ENCODE measurements around the gene INPP5A. TPM values are rescaled to one million over a fixed set of nuclear protein-coding genes. Genes with fewer than 3 reads are reported as not detected.
A peak's percentile ranks its signal among the peaks of the same experiment; 100 is the strongest.
"Not testable (repeated sequence)": the region's sequence is repeated elsewhere in the genome, so short reads cannot be mapped to it uniquely, and the experiment has no call there.

The INPP5A gene
- total and polyA plus RNA-seq, 10 donors = 11.1 to 41.3 (median 30.8) TPM

- Histone ChIP-seq H3K27me3 (replicated peaks in 1 of 7) (no peaks in the 10 kb centered on the region), H3K4me3 (no peak overlapping the region), H3K27ac (peak overlapping the region in 3 of 8 donors; percentile 34 to 73 (median 69)), H3K4me1 (peaks cover 35 to 84% (median 70%) of the 10 kb centered on the region in 6 donors), H3K36me3 (no peaks in the 10 kb centered on the region), H3K9me3 (no peaks in the 10 kb centered on the region)
- intact Hi-C loops (cut with DNase I; ENCODE audit: low total_unique reads) = no loop called here
- whole genome bisulfite sequencing, 5 donors = 48 to 76% (median 68%) methylated on average over 9 to 12 of the region's 12 CpGs
- TF ChIP-seq CTCF (IDR thresholded peaks at IDR 0.05 in 8 of 11, conservative IDR thresholded peaks at IDR 0.05 in 3 of 11) (no peak), POLR2AphosphoS5 (IDR thresholded peaks at IDR 0.05) (no peak), POLR2A (IDR thresholded peaks at IDR 0.05) (no peak)
- peak; percentile 80 for DNase-seq
These were observed 11.8 kb downstream of the INPP5A start for GRCh38 chr10:132549371-132549770.

GRCh38 chr10:132550366-132551092, 12.9 kb downstream of the INPP5A start:
- H3K27ac ChIP-seq = peak overlapping the region; percentile 79 to 95 (median 88)
- peak; percentile 84 for DNase-seq

GRCh38 chr10:132551093-132551807, 13.7 kb downstream of the INPP5A start:
- peak overlapping the region; percentile 79 to 95 (median 88) for H3K27ac ChIP-seq
- DNase-seq = peak; percentile 91
- H3K4me3 ChIP-seq = peak overlapping the region in 2 of 8 donors; percentile 3 to 60
- WGBS, 5 donors = 22 to 30% (median 23%) methylated on average over 11 to 15 of the region's 15 CpGs
- H3K36me3 ChIP-seq = no peaks in the 10 kb centered on the region
- H3K27me3 ChIP-seq (replicated peaks in 1 of 7) = no peaks in the 10 kb centered on the region
- no peaks in the 10 kb centered on the region for H3K9me3 ChIP-seq
- intact Hi-C loops (cut with DNase I; ENCODE audit: low total_unique reads) = no loop called here
- peak; percentile 85 to 92 (median 88) for TF ChIP-seq POLR2AphosphoS5 (IDR thresholded peaks at IDR 0.05)
- TF ChIP-seq CTCF (IDR thresholded peaks at IDR 0.05 in 8 of 11, conservative IDR thresholded peaks at IDR 0.05 in 3 of 11) = peak in 3 of 11 experiments; percentile 3 to 26 (median 16)
- no peak for TF ChIP-seq POLR2A (IDR thresholded peaks at IDR 0.05)
- H3K4me1 ChIP-seq = peaks cover 37 to 84% (median 67%) of the 10 kb centered on the region in 6 donors

More at GRCh38 chr10:132550366-132551092, 12.9 kb downstream of the INPP5A start:
- H3K4me3 ChIP-seq = peak overlapping the region in 1 of 8 donors; percentile 60
- no peaks in the 10 kb centered on the region for H3K9me3 ChIP-seq
- no peaks in the 10 kb centered on the region for H3K27me3 ChIP-seq (replicated peaks in 1 of 7)
- peaks cover 33 to 84% (median 67%) of the 10 kb centered on the region in 6 donors for H3K4me1 ChIP-seq
- H3K36me3 ChIP-seq = no peaks in the 10 kb centered on the region
- intact Hi-C loops (cut with DNase I; ENCODE audit: low total_unique reads) = no loop called here
- TF ChIP-seq POLR2A (IDR thresholded peaks at IDR 0.05) (no peak), POLR2AphosphoS5 (IDR thresholded peaks at IDR 0.05) (no peak), CTCF (IDR thresholded peaks at IDR 0.05 in 8 of 11, conservative IDR thresholded peaks at IDR 0.05 in 3 of 11) (no peak)
- WGBS, 5 donors = 71 to 89% (median 78%) methylated on average over 14 to 20 of the region's 20 CpGs

- Histone ChIP-seq H3K4me1 (peaks cover 33 to 84% (median 65%) of the 10 kb centered on the region in 6 donors), H3K4me3 (peak overlapping the region in 2 of 8 donors; percentile 3 to 60), H3K27ac (peak overlapping the region; percentile 79 to 95 (median 88)), H3K36me3 (no peaks in the 10 kb centered on the region), H3K27me3 (replicated peaks in 1 of 7) (no peaks in the 10 kb centered on the region), H3K9me3 (no peaks in the 10 kb centered on the region)
- no peak for DNase-seq
- TF ChIP-seq CTCF (IDR thresholded peaks at IDR 0.05 in 8 of 11, conservative IDR thresholded peaks at IDR 0.05 in 3 of 11) (no peak), POLR2A (IDR thresholded peaks at IDR 0.05) (no peak), POLR2AphosphoS5 (IDR thresholded peaks at IDR 0.05) (no peak)
- 36 to 58% (median 55%) methylated on average over 8 of the region's 8 CpGs for WGBS, 5 donors
- intact Hi-C loops (cut with DNase I; ENCODE audit: low total_unique reads) = no loop called here
These were observed 14.2 kb downstream of the INPP5A start for GRCh38 chr10:132551808-132552130.

GRCh38 chr10:132552635-132553034, 15.0 kb downstream of the INPP5A start:
- H3K27me3 ChIP-seq (replicated peaks in 1 of 7); H3K9me3 ChIP-seq; intact Hi-C loops (cut with DNase I; ENCODE audit: low total_unique reads); H3K36me3 ChIP-seq; H3K4me3 ChIP-seq; DNase-seq: not testable (repeated sequence)
- WGBS, 5 donors = 87 to 97% (median 93%) methylated on average over 6 of the region's 6 CpGs
- peaks cover 27 to 84% (median 60%) of the 10 kb centered on the region in 6 donors for H3K4me1 ChIP-seq
- H3K27ac ChIP-seq = peak overlapping the region in 3 of 8 donors; percentile 92 to 95 (median 95)

- intact Hi-C loops (cut with DNase I; ENCODE audit: low total_unique reads); H3K9me3 ChIP-seq; DNase-seq; H3K27ac ChIP-seq; H3K36me3 ChIP-seq; H3K4me3 ChIP-seq; H3K27me3 ChIP-seq (replicated peaks in 1 of 7): not testable (repeated sequence)
- H3K4me1 ChIP-seq = peaks cover 27 to 84% (median 56%) of the 10 kb centered on the region in 6 donors
- 85 to 97% (median 94%) methylated on average over 3 of the region's 3 CpGs for WGBS, 5 donors
These were observed 16.0 kb downstream of the INPP5A start for GRCh38 chr10:132553568-132553967.
